GM19099 (cell line): ENCODE measurements around the gene ATP7A.

Source experiments
- POLR2A ChIP-seq: IDR thresholded peaks from 3 replicates; pipeline ENCODE4 v1.6.1; 2011; ENCODE audit warnings: low read depth; ENCODE audit not compliant: insufficient read length; ENCODE audit errors: extremely low read depth

ATP7A gene

GRCh38 chrX:77977518-77977917, 67.0 kb downstream of the ATP7A start:
- no peak for TF ChIP-seq POLR2A

- no peak for TF ChIP-seq POLR2A
Measured at GRCh38 chrX:77979870-77980269, 69.4 kb downstream of the ATP7A start.

GRCh38 chrX:78011846-78012245, 101.4 kb downstream of the ATP7A start:
- no peak for TF ChIP-seq POLR2A

GRCh38 chrX:78019586-78020483, 109.3 kb downstream of the ATP7A start:
- TF ChIP-seq POLR2A = no peak

- no peak for TF ChIP-seq POLR2A
Measured at GRCh38 chrX:78024349-78025059, 114.0 kb downstream of the ATP7A start.

GRCh38 chrX:78027798-78028197, 117.3 kb downstream of the ATP7A start:
- TF ChIP-seq POLR2A = no peak

- no peak for TF ChIP-seq POLR2A
Measured at GRCh38 chrX:78029663-78030062, 119.2 kb downstream of the ATP7A start.

GRCh38 chrX:78035061-78035460, 124.6 kb downstream of the ATP7A start:
- TF ChIP-seq POLR2A = no peak

- no peak for TF ChIP-seq POLR2A
Measured at GRCh38 chrX:78037881-78038280, 127.4 kb downstream of the ATP7A start.

- TF ChIP-seq POLR2A = no peak
Measured at GRCh38 chrX:78042601-78043000, 132.1 kb downstream of the ATP7A start.

GRCh38 chrX:78046362-78046761, 135.9 kb downstream of the ATP7A start:
- TF ChIP-seq POLR2A = no peak

- TF ChIP-seq POLR2A = no peak
Measured at GRCh38 chrX:78048052-78048451, 137.6 kb downstream of the ATP7A start.

- no peak for TF ChIP-seq POLR2A
Measured at GRCh38 chrX:78063687-78064086, 153.2 kb downstream of the ATP7A start.

GRCh38 chrX:78064152-78064551, 153.7 kb downstream of the ATP7A start:
- TF ChIP-seq POLR2A = no peak

- TF ChIP-seq POLR2A = no peak
Measured at GRCh38 chrX:78066110-78066509, 155.6 kb downstream of the ATP7A start.

GRCh38 chrX:78071331-78071730, 160.8 kb downstream of the ATP7A start:
- no peak for TF ChIP-seq POLR2A
